GM21786 (cell line): ENCODE data around the gene SLC24A4.
"Not testable (repeated sequence)": the region's sequence is repeated elsewhere in the genome, so short reads cannot be mapped to it uniquely, and the experiment has no call there.

Experiments used
- ATAC-seq: cut with Tn5 transposase; IDR thresholded peaks from one replicate; pipeline ENCODE4 v1.9.1; 2021; ENCODE audit not compliant: unreplicated experiment

Gene SLC24A4

GRCh38 chr14:92398888-92399636 lies 76.1 kb downstream of the SLC24A4 start:
- no peak for ATAC-seq

- peak; percentile 76 for ATAC-seq
These were observed 77.8 kb downstream of the SLC24A4 start for GRCh38 chr14:92400579-92401444.

GRCh38 chr14:92401561-92401960 lies 78.6 kb downstream of the SLC24A4 start:
- no peak for ATAC-seq

- not testable (repeated sequence) for ATAC-seq
These were observed 79.5 kb downstream of the SLC24A4 start for GRCh38 chr14:92402500-92402899.

GRCh38 chr14:92404018-92404417 lies 81.1 kb downstream of the SLC24A4 start:
- ATAC-seq: no peak

- ATAC-seq: no peak
These were observed 81.5 kb downstream of the SLC24A4 start for GRCh38 chr14:92404421-92404820.

- no peak for ATAC-seq
These were observed 82.0 kb downstream of the SLC24A4 start for GRCh38 chr14:92404938-92405337.

GRCh38 chr14:92407410-92407809 lies 84.4 kb downstream of the SLC24A4 start:
- ATAC-seq: no peak

- no peak for ATAC-seq
These were observed 86.1 kb downstream of the SLC24A4 start for GRCh38 chr14:92409043-92409442.

GRCh38 chr14:92411135-92411534 lies 88.2 kb downstream of the SLC24A4 start:
- ATAC-seq: no peak

GRCh38 chr14:92411941-92412340 lies 89.0 kb downstream of the SLC24A4 start:
- no peak for ATAC-seq

GRCh38 chr14:92412912-92413311 lies 89.9 kb downstream of the SLC24A4 start:
- ATAC-seq: no peak

- ATAC-seq: no peak
These were observed 90.4 kb downstream of the SLC24A4 start for GRCh38 chr14:92413379-92413778.

- ATAC-seq: no peak
These were observed 91.9 kb downstream of the SLC24A4 start for GRCh38 chr14:92414690-92415445.

GRCh38 chr14:92415969-92416368 lies 93.0 kb downstream of the SLC24A4 start:
- ATAC-seq: no peak

- no peak for ATAC-seq
These were observed 93.6 kb downstream of the SLC24A4 start for GRCh38 chr14:92416544-92416943.

GRCh38 chr14:92417759-92418158 lies 94.8 kb downstream of the SLC24A4 start:
- no peak for ATAC-seq

GRCh38 chr14:92421751-92422150 lies 98.8 kb downstream of the SLC24A4 start:
- no peak for ATAC-seq

- ATAC-seq: no peak
These were observed 102.1 kb downstream of the SLC24A4 start for GRCh38 chr14:92425101-92425500.

- no peak for ATAC-seq
These were observed 103.3 kb downstream of the SLC24A4 start for GRCh38 chr14:92426237-92426636.

- no peak for ATAC-seq
These were observed 104.1 kb downstream of the SLC24A4 start for GRCh38 chr14:92427096-92427495.
